Loucy (cell line): ENCODE results near the gene DDX6.

Experiments
- CTCF ChIP-seq: fragments of 200-600 bp; sonication (generic); conservative IDR thresholded peaks from 2 replicates; pipeline ENCODE4 v1.5.1; 2014; ENCODE audit warnings: mild to moderate bottlenecking, antibody characterized with exemption, low read length
- EZH2phosphoT487 ChIP-seq: fragments of 200-600 bp; IDR thresholded peaks from 2 replicates; pipeline ENCODE4 v1.6.1; 2018; ENCODE audit warnings: antibody characterized with exemption, mild to moderate bottlenecking, moderate library complexity, borderline replicate concordance

GRCh38 chr11:118734031-118734430 lies 56.9 kb downstream of the DDX6 start:
- TF ChIP-seq CTCF, result no peak
- TF ChIP-seq EZH2phosphoT487, result no peak
